Stimulated activated CD4-positive, alpha-beta T cell treated with anti-CD3 and anti-CD28 coated beads, Interleukin-1b, Interleukin-23, amount 100 ng/mL, for 4 hours (primary cell): ENCODE results near the gene ZNF26.
"Not testable (repeated sequence)": the region's sequence is repeated elsewhere in the genome, so short reads cannot be mapped to it uniquely, and the experiment has no call there.

Experiments
- DNase-seq, 2 donors: peaks; one replicate each; pipeline ENCODE4 v3.0.0-alpha.2; 2020; ENCODE audit warnings: low read depth in 2 of 2

Gene ZNF26

GRCh38 chr12:132955094-132956010 lies 30.8 kb upstream of the ZNF26 start:
- DNase-seq = no peak

GRCh38 chr12:132956011-132956788 lies 30.0 kb upstream of the ZNF26 start, which contains the start of gene ZNF605:
TSS of gene ZNF605 (minus strand) at chr12:132956306. CDS start at chr12:132945635, 10,671 bp downstream.
- DNase-seq = peak; percentile 72 to 81

GRCh38 chr12:132961790-132962189 lies 24.4 kb upstream of the ZNF26 start:
- DNase-seq = not testable (repeated sequence)

GRCh38 chr12:132963947-132964346 lies 22.2 kb upstream of the ZNF26 start:
- not testable (repeated sequence) for DNase-seq

- no peak for DNase-seq
These were observed 20.4 kb upstream of the ZNF26 start for GRCh38 chr12:132965796-132966195.

GRCh38 chr12:132966676-132967415 lies 19.3 kb upstream of the ZNF26 start:
- DNase-seq = no peak

- no peak for DNase-seq
These were observed 18.4 kb upstream of the ZNF26 start for GRCh38 chr12:132967736-132968135.

- DNase-seq = no peak
These were observed 13.8 kb upstream of the ZNF26 start for GRCh38 chr12:132972374-132972773.

GRCh38 chr12:132976870-132977269 lies 9.3 kb upstream of the ZNF26 start:
- DNase-seq = peak in 1 of 2 donors; percentile 22

GRCh38 chr12:132986885-132987225 lies 688 bp downstream of the ZNF26 start:
- no peak for DNase-seq

- DNase-seq = no peak
These were observed 12.6 kb downstream of the ZNF26 start for GRCh38 chr12:132998741-132999140.

GRCh38 chr12:133010657-133011297 lies 24.6 kb downstream of the ZNF26 start:
- no peak for DNase-seq

GRCh38 chr12:133023566-133023965 lies 37.4 kb downstream of the ZNF26 start:
- DNase-seq = no peak

- no peak for DNase-seq
These were observed 40.8 kb downstream of the ZNF26 start for GRCh38 chr12:133026996-133027395.

GRCh38 chr12:133037207-133038005 lies 51.2 kb downstream of the ZNF26 start, which contains the start of gene ZNF84:
TSS of gene ZNF84 (plus strand) at chr12:133037509. CDS start at chr12:133041468, 3,959 bp downstream.
- DNase-seq = peak; percentile 94 to 95

GRCh38 chr12:133038118-133038709 lies 52.0 kb downstream of the ZNF26 start:
- DNase-seq = no peak

- DNase-seq = no peak
These were observed 60.5 kb downstream of the ZNF26 start for GRCh38 chr12:133046698-133047097.

- DNase-seq = no peak
These were observed 71.3 kb downstream of the ZNF26 start for GRCh38 chr12:133057446-133057845.

GRCh38 chr12:133058203-133059113 lies 72.3 kb downstream of the ZNF26 start:
- no peak for DNase-seq
